NCI-H526 treated with DMSO at 0.1 percent for 48 hours (cell line): ENCODE measurements around the gene KRT86.

Experiments
- DNase-seq: peaks from one replicate; lab custom pipeline; 2025; lab: John Stamatoyannopoulos, UW

The KRT86 gene

DNA sequence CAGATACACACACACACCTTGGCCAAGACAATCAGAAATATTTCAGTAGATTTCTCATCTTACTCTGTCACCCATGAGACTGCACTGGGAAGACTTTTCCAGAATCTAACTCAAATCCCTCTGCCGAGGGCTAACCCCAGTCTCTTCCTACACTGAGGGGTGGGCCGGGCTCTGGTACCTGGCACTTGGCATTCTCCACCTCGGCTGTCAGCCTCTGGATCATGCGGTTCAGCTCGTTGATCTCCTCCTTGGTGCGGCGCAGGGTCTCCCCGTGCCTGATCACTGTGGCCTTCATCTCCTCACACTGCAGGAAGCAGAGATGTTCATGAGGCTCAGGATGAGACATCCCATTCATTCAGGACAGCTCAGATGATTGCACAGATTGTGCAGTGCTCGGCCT is 41.8 kb downstream of the KRT86 start:
- DNase-seq = no peak

DNA sequence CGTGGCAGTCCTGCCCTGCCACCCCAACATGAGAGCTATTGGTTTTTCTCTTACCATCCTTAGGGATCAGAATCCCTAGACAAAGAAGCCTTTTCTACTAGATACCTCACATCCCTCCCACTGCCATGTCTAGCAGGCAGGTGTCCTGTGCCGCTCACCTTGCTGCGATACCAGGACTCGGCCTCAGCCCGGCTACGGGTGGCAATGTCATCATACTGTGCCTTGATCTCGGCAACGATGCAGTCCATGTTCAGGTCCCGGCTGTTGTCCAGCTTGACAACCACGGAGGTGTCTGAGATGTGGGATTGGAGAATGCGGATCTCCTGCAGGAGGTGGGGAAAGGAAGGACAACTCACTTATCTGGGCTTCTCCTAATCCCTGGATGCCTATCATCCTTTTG is 42.3 kb downstream of the KRT86 start:
- DNase-seq = no peak

DNA sequence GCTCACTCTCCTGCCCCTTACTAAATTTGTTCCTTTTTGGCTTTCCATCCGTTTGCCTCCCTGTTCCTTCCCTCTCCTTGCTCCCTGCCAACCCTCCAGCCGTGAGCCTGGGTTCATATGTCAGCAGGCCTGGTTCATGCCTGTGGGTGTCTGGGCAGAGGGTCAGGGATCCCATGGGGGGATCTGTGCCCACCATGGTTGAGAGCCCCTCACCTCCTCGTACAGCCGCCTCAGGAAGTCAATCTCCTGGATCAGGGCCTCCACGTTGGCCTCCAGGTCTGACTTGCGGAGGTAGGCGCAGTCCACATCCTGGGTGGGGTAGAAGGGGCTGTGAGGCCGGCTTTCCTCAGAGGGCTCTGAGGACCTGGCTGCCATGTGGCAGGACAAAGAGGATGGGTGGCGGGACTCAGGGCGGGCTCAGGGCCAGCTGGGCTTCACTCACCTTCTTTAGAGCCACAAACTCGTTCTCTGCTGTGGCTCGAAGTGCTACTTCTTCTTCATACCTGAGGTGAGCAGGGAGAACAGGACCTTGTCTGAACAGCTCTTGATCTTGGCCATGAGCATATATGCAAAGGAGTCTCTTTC is 43.1 kb downstream of the KRT86 start:
- no peak for DNase-seq

DNA sequence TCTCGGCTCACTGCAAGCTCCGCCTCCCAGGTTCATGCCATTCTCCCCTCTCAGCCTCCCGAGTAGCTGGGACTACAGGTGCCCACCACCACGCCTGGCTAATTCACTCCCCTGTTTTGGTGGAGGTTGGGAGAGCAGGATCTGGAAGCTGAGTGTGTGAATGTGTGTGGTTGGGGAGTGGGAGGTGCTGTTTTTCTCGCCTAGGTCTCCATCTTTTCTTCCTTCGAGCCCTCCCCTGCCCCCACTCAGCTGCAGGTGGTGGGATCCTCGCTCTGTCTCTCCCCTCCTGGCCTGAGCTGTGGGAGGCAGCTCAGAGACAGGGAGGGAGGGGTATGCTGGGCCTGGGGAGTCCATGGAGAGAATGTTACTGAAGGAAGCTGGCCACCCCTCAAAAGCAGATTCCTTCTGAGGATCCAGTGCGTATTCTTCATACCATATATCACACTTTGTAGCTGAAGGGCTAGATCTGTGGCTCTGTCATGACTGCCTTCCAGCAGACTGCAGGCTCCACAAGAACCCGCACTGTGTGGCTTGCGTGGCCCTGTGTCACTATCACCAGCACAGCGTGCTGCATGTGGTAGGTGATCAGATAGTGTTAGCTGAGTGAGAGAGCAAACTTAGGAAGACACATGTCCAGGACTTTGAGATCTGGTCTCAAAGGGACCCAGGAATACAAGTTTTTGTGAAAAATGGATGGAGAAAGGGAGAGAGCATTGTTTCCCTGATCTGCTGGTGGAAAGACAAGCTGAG is 44.0 kb downstream of the KRT86 start:
- no peak for DNase-seq

DNA sequence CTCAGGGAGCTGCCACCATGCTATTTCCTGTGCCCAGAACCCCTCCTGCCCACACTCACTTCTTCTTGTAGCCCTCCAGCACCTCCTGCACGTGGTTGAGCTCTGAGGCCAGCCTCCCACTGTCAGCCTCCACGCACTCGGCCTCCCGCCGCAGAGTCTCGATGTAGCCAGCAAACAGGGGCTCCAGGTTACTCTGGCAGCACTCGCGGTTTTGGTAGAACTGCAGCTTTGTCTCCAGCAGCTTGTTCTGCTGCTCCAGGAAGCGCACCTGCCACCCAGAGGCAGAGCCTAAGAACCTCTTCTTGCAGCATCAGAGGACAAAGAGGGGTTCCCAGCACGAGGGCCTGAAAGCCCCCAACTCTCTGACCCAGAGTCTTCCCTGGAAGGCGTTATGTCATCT is 44.7 kb downstream of the KRT86 start:
- DNase-seq = no peak

DNA sequence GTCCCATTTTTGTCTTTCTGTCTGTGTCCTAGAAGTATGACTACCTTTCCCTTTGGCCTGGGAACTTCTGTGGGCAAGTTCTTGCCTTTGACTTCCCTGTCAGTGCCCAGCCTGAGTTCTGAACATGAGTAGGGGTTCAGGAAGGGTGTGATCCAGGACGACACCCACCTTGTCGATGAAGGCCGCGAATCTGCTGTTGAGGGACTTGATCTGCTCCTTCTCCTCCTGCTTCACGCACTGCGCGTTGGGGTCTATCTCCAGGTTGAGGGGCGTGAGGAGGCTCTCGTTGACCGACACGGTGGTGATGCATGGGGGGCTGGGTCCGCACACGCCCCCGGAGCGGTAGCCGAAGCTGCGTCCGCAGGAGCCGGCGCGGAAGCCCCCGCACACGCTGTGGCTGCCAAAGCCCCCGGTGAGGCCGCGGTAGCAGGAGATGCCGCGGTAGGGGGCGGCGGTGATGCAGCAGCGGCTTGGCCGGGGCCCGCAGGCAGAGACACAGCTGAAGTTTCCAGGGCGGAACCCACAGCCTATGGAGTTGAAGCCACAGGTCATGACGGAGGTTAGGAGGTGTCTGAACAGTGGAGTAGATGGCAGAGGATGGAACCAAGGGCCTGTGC is 46.4 kb downstream of the KRT86 start, which contains the start of gene KRT83:
TSS of gene KRT83 (minus strand) at position 615 of the 617 bp plus-strand sequence. CDS start at position 552, 63 bp downstream.
- DNase-seq = no peak

DNA sequence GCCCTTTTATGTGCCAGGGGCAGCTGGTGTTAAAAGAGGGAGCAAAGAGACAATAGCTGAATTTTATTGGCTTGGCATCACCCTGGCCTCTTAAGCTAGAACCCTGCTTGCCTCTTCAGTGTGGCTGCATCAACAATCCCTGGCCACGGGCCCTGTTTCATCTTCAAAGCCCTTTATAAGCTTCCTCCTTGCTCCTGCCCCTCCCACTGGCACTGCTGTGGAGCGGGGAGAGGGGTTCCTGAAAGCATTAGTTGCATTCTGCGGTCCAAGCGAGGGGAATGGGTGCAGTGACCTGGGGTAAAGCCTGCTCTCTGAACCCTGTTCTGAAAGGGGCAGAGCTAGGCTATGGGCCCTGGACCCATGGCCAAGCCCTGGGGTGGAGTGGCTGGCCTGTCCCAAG is 47.0 kb downstream of the KRT86 start:
- no peak for DNase-seq

DNA sequence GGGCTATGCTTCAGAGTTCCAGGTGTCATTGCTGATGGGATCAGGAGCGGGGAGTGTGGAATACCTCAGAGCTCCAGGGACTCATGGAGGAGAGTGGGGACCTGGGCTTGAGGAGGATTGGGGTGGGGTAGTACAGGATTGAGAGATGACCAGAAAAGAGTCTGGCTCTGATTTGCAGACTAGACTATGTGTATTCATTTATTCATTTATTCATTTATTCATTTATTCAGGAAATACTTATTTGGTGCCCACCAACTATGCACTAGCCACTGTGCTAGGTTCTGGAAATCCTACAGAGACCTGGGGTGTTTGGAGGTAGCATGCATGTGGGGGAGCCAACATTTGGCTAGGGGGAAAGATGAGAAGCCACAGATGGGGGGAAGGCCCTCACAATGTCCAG is 47.6 kb downstream of the KRT86 start:
- no peak for DNase-seq

DNA sequence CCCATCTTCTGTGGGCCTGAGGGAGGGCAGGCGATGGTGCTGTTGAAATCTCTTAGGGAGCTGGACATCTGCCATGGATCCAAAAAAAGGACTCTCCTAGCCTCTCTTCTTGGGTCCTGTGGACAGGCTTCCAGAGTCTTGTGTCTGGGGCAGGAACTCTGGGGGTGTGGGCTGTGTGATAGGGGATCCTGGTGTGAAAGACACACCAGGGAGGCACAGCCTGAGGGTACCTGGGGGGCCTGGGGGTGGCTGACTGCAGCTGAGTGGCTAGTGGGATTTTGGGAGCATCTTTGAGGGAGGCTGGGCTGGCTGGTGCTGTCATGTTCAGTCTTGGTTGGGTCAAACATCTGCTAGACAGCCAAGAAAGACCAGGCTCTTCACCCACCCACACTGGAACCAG is 48.6 kb downstream of the KRT86 start:
- no peak for DNase-seq

DNA sequence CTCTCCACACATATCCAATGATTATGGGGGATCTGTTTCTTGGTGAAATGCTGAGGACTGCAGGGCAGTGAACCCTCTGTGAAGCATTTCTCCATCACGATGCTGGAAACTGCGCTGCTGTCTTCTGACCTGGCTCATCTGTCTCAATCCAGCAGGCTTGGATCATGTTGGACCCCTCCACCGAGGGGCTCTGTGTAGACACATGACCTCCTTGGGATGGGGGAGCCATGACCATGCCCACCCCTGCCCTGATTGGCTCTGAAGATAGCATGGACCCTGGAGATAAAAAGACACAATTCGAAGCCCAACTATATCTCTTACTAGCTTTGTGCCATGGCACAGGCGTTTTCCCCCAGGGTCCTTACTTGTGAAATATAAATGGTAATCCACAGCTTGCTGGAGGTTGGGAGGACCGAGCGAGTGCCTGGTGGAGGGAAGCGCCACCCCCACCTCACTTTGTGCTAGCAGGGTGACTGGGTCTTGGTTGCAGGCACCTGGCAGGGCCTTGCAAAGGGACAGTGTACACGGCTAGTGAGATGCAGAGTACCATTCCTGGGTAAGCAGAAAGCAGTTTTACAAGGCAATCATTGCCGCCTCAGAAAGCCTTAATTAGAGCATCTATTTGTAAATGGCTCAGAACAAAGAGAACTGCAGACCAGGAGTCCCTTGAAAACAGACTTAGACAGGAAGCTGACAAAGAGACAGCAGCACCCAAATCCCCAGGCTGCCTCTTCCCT is 49.1 kb downstream of the KRT86 start:
- DNase-seq = no peak

DNA sequence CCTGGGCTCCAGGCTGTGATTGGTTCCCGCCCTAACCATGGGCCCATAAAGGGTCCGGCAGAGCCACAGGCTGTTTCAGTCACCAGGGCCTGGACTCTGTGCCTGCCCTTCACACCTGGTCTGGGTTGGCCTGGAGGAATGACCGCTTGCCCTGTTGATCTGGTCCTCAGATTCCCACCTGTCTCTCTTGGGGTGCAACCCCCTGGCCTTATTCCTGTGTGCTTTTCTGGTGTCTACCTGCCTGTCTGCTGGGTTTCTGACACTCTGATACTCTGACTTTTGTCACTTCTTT is 49.7 kb downstream of the KRT86 start:
- DNase-seq = no peak

DNA sequence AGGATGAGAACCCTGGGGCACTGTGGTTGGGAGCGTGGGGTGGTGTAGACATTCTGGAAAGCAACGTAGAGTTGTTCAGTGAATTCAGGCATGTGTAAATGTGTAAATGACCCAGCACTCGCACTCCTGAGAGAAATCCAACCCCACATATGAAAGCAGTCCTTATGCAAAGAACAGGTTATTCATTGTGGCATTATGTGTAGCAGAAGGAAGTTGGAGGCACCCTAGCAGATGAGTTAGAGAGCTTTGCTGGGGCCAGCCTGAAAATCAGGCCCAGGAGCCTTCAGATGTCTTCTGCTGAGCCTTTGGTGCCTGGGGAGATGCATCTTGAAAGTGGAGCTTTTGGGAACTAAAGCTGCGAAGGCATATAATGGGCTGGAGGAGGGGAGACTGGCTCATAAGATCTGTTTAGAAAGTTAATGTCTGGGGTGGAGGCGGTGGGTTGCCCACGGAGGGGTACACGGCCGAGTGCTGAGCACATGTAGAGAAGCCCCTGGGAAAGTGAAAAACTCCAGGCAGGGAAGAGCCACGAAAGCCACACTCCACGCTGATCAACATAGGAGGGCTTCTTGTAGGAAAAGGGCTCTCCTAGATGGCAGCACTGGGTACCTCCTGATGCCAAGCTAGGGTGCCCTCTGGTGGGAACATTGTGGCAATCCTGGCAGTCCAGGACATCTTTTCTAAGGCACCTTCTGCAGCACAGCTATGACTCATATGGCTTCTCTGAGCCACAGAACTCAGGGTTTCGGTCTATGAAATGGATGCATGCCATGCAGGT is 52.8 kb downstream of the KRT86 start:
- peak; percentile 66 for DNase-seq

DNA sequence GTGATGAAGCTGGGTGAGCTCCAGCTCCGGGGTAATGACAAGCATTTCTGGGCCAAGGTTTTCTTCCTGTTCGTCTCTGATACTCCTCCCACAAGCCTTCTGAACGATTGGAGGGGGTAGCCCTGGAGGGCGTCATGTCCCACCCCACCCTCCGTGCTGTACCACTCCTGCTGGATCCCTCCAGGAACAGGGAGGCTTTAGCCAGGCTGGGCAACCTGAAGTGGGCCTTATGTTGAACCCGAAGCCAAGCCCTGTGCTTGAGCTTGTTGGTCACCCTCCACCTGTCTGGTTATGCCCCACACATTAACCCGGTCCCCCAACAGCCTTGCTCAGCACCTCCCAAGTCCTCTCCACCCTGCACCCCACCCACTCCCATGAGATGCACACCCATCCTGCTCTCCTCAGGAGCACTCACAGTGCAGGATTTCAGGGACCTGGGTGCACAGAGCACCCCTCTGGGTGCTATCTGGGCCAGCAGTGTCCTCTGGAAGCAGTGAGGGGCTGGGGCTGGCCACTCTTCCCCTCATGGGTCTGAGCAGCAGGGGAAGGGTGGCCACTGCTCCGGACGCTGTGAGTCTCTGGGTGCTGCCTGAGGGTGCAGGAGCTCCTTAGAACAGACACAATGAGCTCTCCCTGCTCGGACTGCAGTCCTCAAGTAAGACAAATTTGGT is 53.5 kb downstream of the KRT86 start:
- no peak for DNase-seq

DNA sequence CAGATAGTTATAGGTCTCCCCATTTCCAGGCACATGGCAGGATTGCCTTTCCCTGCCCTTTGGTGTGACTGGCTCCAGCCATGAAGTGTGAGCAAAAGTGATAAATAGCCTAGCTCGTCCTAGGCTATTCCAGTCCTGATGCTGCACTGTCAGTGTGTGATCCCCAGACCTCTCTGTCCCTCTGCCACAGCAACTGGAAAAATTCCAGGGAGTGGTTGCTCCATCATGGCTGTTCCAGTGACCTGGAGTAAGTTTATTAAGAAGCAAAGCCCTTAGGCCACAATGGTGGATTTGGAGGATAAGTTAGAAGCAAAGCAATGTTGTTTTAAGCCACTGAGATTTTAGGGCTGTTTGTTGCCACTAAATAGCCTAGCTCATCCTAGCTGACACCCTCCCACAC is 56.6 kb downstream of the KRT86 start:
- DNase-seq = no peak

DNA sequence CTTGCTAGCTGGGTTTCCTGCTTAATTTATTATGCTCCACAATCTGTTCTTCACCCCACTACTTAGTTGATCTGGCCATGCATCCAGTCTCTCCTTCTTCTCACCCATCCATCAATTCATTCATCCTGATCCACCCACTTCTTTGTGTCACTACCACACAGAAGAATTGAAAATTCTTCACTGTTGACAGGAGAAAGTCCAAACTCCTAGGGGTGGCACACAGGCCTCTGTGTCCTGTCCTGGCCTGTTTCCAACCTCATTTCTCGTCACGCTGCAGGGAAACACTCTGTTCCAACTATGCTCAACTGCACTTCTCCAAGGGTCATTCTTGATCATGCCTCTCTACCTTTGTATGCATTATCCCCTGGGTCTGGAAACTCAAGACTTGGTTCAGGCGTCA is 57.4 kb downstream of the KRT86 start:
- DNase-seq = no peak

DNA sequence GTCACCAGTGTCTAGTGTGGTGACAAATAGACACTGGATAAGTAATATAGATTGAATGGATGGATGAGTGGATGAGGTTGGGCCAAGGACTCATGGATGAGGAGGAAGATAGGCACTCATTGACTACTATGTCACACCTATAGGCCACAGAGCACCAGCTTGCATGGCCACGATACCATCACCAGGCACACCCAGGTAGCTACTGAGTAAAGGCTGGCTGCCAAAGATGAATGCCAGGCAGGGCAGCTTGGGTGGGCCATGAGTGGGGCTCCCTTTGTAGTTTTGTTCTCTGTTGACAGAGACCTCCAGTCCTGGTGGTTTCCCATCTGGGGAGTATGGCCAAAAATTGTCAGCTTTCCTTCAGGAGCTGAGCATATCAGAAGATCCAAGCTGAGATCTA is 57.9 kb downstream of the KRT86 start:
- no peak for DNase-seq

DNA sequence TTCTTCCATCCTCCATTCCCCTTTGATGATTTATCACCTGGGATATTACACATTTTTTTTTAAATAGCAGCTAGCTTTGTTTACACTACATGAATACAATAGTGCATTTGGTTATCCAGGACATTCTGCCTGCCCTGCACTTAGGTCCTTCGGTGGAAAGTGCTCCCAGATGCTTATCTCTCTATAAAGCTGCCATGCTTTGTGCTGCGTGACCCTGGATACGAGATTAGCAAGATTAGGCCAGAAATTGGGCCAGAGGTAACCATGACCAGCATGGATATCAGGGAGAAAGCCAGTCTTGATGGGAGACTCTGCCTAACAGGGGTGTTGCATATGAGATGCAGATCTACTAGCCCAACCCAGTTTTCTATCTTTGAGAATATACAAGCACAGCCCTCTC is 58.9 kb downstream of the KRT86 start:
- DNase-seq = no peak

DNA sequence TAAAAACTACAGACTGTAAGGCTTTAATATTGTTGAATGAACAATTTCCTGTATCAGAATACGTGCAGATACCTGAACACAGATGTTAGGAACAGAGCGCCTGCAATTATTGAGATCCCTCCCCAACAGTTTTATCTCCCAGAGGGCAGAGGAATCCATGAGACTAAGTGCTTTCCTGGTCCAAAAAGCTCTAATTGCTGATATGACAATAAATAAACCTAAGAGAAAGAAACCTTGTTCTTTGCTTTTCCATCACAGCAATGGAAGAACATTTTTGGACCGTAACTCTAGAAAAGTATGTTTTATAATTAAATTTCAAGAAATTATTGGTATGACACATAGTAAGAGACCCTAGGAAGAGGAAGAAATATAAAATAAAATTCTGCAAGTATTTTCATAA is 59.7 kb downstream of the KRT86 start:
- DNase-seq = no peak

DNA sequence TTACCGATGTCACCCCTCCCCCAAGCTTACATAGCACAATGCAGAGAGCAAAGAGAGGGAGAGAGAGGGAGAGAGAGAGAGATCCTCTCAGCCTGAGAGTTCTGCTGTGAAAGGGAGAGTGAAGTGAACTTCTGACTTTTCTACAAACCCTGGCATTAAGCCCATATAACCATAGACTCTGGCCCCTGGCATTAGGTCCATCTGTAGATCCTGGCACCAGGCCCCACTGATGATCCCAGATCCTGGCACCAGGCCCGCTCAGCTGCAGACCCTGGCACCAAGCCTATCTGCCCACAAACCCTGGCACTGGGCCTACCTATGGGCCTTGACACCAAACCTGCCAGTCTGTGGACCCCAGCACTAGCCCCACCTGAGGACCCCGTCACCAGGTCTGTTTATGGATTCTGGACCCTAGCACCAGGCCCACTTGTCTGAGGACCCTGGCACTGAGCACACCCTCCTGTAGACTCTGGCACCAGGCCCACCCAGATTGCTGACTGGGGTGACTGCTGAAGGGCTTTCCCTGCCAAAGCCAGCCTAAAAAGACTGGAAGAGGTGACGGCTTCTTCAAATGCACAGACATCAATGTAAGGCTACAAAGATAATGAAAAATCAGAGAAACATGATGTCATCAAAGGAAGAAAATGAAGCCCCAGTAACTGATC is 61.3 kb downstream of the KRT86 start:
- DNase-seq = no peak

DNA sequence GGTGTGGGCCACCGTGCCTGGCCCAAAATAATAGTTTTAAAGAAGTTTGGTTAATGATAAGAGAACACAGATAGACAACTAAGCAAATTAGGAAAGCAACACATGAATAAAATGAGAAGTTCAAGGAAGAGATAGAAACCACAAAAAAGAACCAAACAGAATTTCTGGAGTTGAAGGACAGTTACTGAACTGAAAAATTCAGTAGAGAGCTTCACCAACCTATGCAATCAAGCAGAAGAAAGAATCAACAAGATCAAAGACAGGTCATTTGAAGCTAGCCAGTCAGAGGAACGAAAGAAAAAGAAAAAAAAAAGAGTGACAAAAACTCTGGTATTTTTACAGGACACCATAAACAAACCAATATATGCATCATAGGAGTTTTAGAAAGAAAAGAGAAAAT is 62.2 kb downstream of the KRT86 start:
- DNase-seq = no peak

DNA sequence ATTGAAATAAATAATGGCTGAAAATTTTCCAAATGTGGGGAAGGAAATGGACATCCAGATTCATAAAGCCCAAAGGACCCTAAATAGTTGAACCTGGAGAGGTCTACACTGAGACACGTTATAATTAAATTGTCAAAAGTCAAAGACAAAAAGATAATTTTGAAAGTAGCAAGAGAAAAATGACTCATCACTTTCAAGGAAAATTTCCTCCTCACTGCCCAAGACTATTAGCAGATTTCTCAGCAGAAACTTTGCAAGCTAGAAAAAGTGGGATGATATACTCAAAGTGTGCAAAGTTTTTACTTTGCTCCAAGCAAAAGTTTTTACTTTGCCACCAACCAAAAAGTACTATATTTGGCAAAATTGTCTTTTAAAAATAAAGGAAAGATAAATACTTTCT is 62.6 kb downstream of the KRT86 start:
- no peak for DNase-seq
